Esophagus muscularis mucosa (tissue), 4 donors: ENCODE measurements around the gene GPRC6A. TPM values are rescaled to one million over a fixed set of nuclear protein-coding genes. Genes with fewer than 3 reads are reported as not detected.
A peak's percentile ranks its signal among the peaks of the same experiment; 100 is the strongest.

ENCODE experiments used
- DNase-seq: peaks from one replicate; pipeline ENCODE4 v3.0.0-alpha.2; 2017; ENCODE audit errors: extremely low spot score
- H3K27ac ChIP-seq, 4 donors: fragments of 200-600 bp; sonication (generic); replicated peaks in 1 of 4; 1 replicate in 3 of 4; 2 replicates in 1 of 4; pipeline ENCODE4 v1.5.1; 2016 to 2019; ENCODE audit warnings: mild to moderate bottlenecking in 1 of 4
- H3K27me3 ChIP-seq, 4 donors: fragments of 200-600 bp; sonication (generic); one replicate each; pipeline versions ENCODE4 v1.5.1 to v1.6.0; 2016 to 2019
- H3K36me3 ChIP-seq, 4 donors: fragments of 200-600 bp; sonication (generic); one replicate each; pipeline ENCODE4 v1.5.1; 2016 to 2019
- H3K4me1 ChIP-seq, 4 donors: fragments of 200-600 bp; sonication (generic); one replicate each; pipeline ENCODE4 v1.5.1; 2016 to 2019
- H3K4me3 ChIP-seq, 4 donors: fragments of 200-600 bp; sonication (generic); 1 replicate in 2 of 4; 2 replicates in 2 of 4; pipeline ENCODE4 v1.5.1; 2016 to 2019; ENCODE audit warnings: mild to moderate bottlenecking in 4 of 4, moderate library complexity in 1 of 4
- H3K9me3 ChIP-seq, 4 donors: fragments of 200-600 bp; sonication (generic); 1 replicate in 3 of 4; 2 replicates in 1 of 4; pipeline ENCODE4 v1.5.1; 2016 to 2019
- CTCF ChIP-seq, 3 experiments: fragments of 200-600 bp in 2 of 3; fragments of 450-650 bp in 1 of 3; sonication (generic) in 2 of 3; IDR thresholded peaks; one replicate each; pipeline ENCODE4 v1.5.1; 2017 to 2019; ENCODE audit warnings: antibody characterized with exemption in 3 of 3, mild to moderate bottlenecking in 2 of 3, moderate library complexity in 1 of 3
- EP300 ChIP-seq: sonication (generic); formaldehyde crosslinking; IDR thresholded peaks from one replicate; pipeline ENCODE4 v1.6.1; 2017; ENCODE audit warnings: antibody characterized with exemption
- POLR2A ChIP-seq: fragments of 450-650 bp; IDR thresholded peaks from one replicate; pipeline ENCODE4 v1.6.1; 2017; ENCODE audit warnings: antibody characterized with exemption, moderate library complexity, mild to moderate bottlenecking, low read depth
- POLR2AphosphoS5 ChIP-seq, 2 donors: sonication (generic); formaldehyde crosslinking; IDR thresholded peaks; one replicate each; pipeline ENCODE4 v1.6.1; 2017; ENCODE audit warnings: antibody characterized with exemption in 2 of 2
- WGBS: methylation state at CpG from one replicate; pipeline ENCODE4 v1.1.5; 2018; 5-methylcytosine and 5-hydroxymethylcytosine counted together
- intact Hi-C: fragments of 100-400 bp; cut with DNase I; formaldehyde crosslinking; loops from one replicate; pipeline ENCODE4 v1.15.1; 2023
- total RNA-seq, 4 donors: library from RNA; depleted of rRNA; stranded (reverse); fragments of >200 nt; gene quantifications; one replicate each; pipeline versions ENCODE4 v1.1.0 to v1.2.1, GENCODE V29; 2016

GPRC6A gene
- not detected for total RNA-seq

- H3K4me3 ChIP-seq: no peak within 1 kb of the TSS
- no peaks in the 10 kb centered on the region for H3K9me3 ChIP-seq
- no peak for TF ChIP-seq POLR2AphosphoS5 (IDR thresholded peaks at IDR 0.05)
- no peak for TF ChIP-seq EP300
- no peak for TF ChIP-seq CTCF (IDR thresholded peaks at IDR 0.05)
- no peak for TF ChIP-seq POLR2A
- intact Hi-C loops: no loop called here
- H3K27me3 ChIP-seq: no peaks in the 10 kb centered on the region
- no peaks in the 10 kb centered on the region for H3K36me3 ChIP-seq
- DNase-seq: no peak
- H3K4me1 ChIP-seq: no peaks in the 10 kb centered on the region
- no peak within 1 kb of the TSS for H3K27ac ChIP-seq
- 57% methylated on average over 2 of the region's 2 CpGs for WGBS
Observed at GRCh38 chr6:116828983-116829382, at the start of gene GPRC6A. Gene GPRC6A (minus strand): TSS chr6:116829083. CDS start chr6:116829013, 70 bp downstream.

GRCh38 chr6:116877743-116878142 is 48.9 kb upstream of the GPRC6A start:
- TF ChIP-seq POLR2A: no peak
- no peak for TF ChIP-seq EP300
- no peak for TF ChIP-seq CTCF (IDR thresholded peaks at IDR 0.05)
- no peak for TF ChIP-seq POLR2AphosphoS5 (IDR thresholded peaks at IDR 0.05)
- no peak overlapping the region for H3K27ac ChIP-seq
- H3K9me3 ChIP-seq: no peaks in the 10 kb centered on the region
- no peak overlapping the region for H3K4me3 ChIP-seq
- peaks cover 5 to 16% (median 14%) of the 10 kb centered on the region in 4 donors for H3K4me1 ChIP-seq
- H3K36me3 ChIP-seq: no peaks in the 10 kb centered on the region
- DNase-seq: no peak
- H3K27me3 ChIP-seq: peaks cover 0 to 31% (median 13%) of the 10 kb centered on the region in 4 donors
- intact Hi-C loops: no loop called here
- WGBS: 7% methylated on average over 10 of the region's 10 CpGs

- Histone ChIP-seq H3K27me3 (peaks cover 0 to 39% (median 13%) of the 10 kb centered on the region in 4 donors), H3K4me1 (peaks cover 5 to 16% (median 14%) of the 10 kb centered on the region in 4 donors), H3K36me3 (no peaks in the 10 kb centered on the region), H3K27ac (no peak within 1 kb of the TSS), H3K9me3 (no peaks in the 10 kb centered on the region), H3K4me3 (peak within 1 kb of the TSS; percentile 7 to 43 (median 36))
- TF ChIP-seq EP300 (no peak), POLR2AphosphoS5 (IDR thresholded peaks at IDR 0.05) (no peak), POLR2A (no peak), CTCF (IDR thresholded peaks at IDR 0.05) (no peak)
- 1% methylated on average over 12 of the region's 73 CpGs for WGBS
- DNase-seq: no peak
- intact Hi-C loops: no loop called here
Observed at GRCh38 chr6:116876635-116877611, 48.0 kb upstream of the GPRC6A start, which contains the start of gene RFX6. Gene RFX6 (plus strand): TSS chr6:116877242. CDS start chr6:116877276, 34 bp downstream.

GRCh38 chr6:116876107-116876506 is 47.2 kb upstream of the GPRC6A start:
- Histone ChIP-seq H3K4me1 (peaks cover 5 to 16% (median 14%) of the 10 kb centered on the region in 4 donors), H3K9me3 (no peaks in the 10 kb centered on the region), H3K27ac (no peak overlapping the region), H3K27me3 (peaks cover 0 to 41% (median 13%) of the 10 kb centered on the region in 4 donors), H3K36me3 (no peaks in the 10 kb centered on the region), H3K4me3 (peak overlapping the region in 1 of 4 donors; percentile 37)
- intact Hi-C loops: no loop called here
- WGBS: 26% methylated on average over 8 of the region's 8 CpGs
- TF ChIP-seq CTCF (IDR thresholded peaks at IDR 0.05): no peak
- TF ChIP-seq POLR2AphosphoS5 (IDR thresholded peaks at IDR 0.05): no peak
- no peak for TF ChIP-seq POLR2A
- no peak for TF ChIP-seq EP300
- no peak for DNase-seq
